ELF-1 (cell line): ENCODE data around the gene COL25A1.
"Not testable (repeated sequence)": the region's sequence is repeated elsewhere in the genome, so short reads cannot be mapped to it uniquely, and the experiment has no call there.

Experiments used
- DNase-seq: peaks from one replicate; pipeline ENCODE4 v3.0.0-alpha.2; 2016; ENCODE audit warnings: low read depth, low spot score

COL25A1 gene

DNA sequence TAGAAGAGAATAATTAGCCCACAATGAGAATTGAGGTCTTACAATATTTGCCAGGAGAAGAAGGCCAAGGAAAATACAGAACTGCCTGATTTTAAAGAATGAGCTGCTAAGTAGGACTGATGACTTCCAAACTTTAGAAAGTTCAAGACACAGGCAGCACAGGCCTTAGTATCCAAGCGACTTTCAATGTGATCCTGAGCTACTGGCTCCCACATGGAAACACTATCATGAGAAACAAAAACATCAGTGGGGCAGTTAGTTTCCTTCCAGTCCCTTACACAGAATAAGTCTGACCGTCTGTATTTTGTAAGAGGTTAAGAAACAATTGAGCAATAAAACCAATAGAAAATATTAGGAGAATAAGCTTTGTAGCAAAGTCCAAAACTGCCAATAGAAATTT lies 251.4 kb downstream of the COL25A1 start:
- no peak for DNase-seq

GRCh38 chr4:109049926-109050325 lies 252.5 kb downstream of the COL25A1 start:
- DNase-seq = no peak

DNA sequence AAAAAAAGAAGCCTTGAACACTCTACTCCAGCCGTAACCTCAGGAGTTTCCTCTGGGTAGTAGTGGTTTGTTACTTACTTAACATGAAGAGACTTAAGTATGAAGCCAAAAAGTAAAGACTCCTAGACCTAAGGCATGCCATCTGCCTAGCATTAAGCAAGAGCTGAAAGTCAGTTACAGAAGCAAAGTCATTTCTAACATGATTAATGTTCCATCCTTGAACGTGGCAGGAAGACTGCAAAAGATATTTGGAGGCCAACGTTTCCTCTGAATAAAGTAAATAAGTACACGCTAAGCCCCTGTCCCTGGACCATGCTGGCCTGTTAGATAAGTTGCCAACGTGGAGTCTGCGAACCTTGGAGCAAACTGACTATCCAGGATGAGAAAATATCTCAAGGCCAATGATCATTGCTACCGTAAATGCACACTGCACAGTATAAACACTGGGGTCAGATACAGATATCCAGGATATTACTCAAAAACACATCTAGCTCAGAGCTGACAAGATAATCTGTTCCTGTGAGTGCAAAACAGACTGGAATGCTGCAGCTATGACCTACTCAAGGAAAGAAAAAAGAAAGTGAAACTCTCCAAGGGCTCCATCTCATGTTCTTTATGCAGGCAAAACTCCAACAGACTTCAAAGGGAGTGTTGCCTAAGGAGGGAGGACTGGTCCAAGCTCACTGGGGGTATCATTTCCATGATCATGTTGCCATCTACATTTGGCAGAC lies 255.8 kb downstream of the COL25A1 start:
- no peak for DNase-seq

GRCh38 chr4:109044431-109044830 lies 258.0 kb downstream of the COL25A1 start:
- no peak for DNase-seq

DNA sequence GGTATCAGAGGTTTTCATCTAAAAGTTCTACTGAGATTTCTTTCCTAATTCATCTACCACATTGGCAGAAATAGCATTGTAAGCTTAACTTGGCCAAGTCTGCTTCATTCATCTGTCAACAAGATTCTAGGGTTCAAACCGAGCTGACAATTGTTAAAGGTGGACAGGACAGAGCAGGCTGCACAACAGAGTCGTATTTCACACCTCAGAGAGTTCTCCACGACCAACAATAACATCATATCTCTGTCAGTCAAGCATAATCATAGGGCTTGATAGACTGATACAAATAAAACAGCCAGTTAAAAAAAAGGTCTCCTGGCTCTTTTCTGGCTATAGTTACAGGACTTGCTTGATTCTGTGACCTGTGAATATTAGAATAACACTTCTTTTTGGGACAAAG lies 259.2 kb downstream of the COL25A1 start:
- DNase-seq = no peak

- DNase-seq = no peak
These were observed 260.7 kb downstream of the COL25A1 start for GRCh38 chr4:109041463-109042360.

DNA sequence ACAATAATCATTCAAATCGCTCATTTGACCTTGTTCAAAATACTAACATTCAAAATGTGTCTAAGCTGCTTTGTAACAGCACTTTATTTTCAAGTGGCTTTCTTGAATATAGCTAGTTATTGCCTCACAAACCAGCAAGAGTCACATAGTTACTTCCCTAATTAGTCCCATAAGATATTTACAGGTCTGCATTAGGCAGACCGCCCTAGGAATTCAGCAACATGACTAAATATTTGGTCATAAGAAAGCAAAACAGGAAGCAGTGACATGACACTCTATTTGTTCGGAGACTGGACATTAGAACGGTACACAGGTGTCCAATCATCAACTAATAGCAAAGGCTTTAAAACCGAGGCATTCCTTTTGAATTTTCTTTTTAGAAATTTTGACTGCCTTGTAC lies 262.0 kb downstream of the COL25A1 start:
- DNase-seq = no peak

GRCh38 chr4:109037026-109037425 lies 265.4 kb downstream of the COL25A1 start:
- DNase-seq = no peak

- no peak for DNase-seq
These were observed 268.5 kb downstream of the COL25A1 start for GRCh38 chr4:109033993-109034392.

GRCh38 chr4:109032671-109033070 lies 269.8 kb downstream of the COL25A1 start:
- DNase-seq = no peak

- no peak for DNase-seq
These were observed 272.5 kb downstream of the COL25A1 start for GRCh38 chr4:109029987-109030386.

DNA sequence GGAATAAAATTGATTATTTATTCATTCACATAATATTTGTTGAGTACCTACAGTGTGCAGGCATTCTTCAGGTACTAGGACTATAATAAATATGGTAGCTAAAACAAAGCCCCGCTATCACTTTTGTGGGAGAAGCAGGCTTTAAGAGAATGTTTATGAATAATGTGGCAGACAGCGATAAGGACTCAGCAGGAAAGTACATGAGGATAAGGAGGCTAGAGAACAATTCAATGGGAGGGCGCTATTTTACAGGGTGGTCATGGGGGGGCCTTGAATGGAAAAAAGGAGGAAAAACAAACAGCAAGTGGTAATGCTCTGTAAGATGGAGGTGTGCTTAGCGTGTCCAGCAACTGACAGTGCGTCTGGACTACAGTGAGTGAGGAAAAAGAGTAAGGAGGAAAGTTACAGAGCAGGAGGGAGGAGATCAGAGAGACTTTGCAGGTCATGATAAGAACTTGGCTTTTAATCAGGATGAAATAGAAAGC lies 275.4 kb downstream of the COL25A1 start:
- no peak for DNase-seq

DNA sequence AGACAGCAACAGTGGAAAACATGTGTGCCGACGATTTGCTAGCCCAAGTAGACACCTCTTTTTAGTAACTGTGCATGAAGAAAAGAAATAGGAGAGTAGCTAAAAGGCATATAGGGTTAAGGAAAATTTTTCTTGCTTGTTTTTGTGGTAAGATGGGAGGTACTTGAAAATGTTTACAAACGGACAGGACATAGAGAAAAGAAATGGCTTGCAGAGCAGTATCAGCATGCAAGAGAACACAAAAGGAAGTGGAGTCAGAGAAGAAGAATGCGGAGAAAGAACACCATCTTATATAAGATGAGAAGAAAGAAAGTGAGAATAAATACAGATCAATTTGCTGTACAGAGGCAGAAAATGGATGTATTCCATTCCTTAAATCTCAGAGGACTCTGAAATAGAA lies 275.9 kb downstream of the COL25A1 start:
- DNase-seq = no peak

- DNase-seq = no peak
These were observed 276.9 kb downstream of the COL25A1 start for GRCh38 chr4:109025471-109026076.

GRCh38 chr4:109022961-109023360 lies 279.5 kb downstream of the COL25A1 start:
- no peak for DNase-seq

- not testable (repeated sequence) for DNase-seq
These were observed 280.8 kb downstream of the COL25A1 start for GRCh38 chr4:109021630-109022029.

DNA sequence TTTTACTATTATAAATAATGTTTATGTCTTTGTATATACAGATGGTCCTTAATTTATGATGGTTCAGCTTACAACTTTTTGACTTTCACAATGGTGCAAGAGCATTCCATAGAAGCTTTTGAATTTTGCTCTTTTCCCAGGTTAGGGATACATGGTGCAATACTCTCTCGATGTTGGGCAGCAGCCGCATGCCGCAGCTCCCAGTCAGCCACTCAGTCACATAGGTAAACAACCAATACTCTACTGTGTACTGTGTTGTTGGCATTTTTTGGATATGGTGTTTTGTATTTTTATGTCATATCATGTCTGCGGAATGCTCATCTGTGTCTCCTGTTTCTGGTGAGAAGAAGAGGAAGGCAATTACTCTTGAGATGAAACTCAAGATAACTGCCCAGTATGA lies 281.6 kb downstream of the COL25A1 start:
- no peak for DNase-seq

- DNase-seq = no peak
These were observed 286.3 kb downstream of the COL25A1 start for GRCh38 chr4:109016200-109016599.

DNA sequence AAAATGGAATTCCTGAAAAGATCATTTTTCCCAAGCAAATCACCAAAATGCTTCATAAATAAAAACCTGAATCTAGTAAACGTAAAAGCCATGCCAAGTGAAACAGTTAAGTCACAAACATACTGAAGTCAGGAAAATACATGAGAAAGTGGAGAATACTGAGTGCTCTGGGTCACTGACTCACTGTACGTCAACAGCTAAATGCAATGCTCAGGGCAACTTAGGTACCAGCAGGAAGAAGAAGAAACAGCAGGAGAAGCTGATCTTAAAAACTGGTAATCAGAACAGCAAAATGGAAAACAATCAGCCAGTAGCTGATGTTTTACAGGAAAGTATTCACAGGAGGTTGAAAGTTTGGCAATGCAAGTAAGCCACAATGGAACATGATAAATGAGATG lies 287.0 kb downstream of the COL25A1 start:
- DNase-seq = no peak

GRCh38 chr4:109014593-109015412 lies 287.7 kb downstream of the COL25A1 start:
- no peak for DNase-seq

DNA sequence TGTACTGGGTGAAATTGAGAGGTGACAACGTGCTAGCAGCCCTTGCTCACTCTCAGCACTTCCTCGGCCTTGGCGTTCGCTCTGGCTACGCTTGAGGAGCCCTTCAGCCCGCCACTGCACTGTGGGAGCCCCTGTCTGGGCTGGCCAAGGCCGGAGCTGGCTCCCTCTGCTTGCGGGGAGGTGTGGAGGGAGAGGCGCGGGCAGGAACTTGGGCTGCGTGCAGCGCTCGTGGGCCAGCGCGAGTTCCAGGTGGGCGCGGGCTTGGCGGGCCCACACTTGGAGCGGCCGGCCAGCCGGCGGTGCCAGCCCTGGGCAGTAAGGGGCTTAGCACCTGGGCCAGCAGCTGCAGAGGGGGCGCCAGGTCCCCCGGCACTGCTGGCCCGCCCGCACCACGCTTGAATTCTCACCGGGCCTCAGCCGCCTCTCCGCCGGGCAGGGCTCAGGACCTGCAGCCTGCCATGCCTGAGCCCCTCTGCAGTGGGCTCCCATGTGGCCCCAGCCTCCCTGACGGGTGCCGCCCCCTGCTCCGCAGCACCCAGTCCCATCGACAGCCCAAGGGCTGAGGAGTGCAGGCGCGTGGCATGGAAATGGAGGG lies 290.1 kb downstream of the COL25A1 start:
- no peak for DNase-seq
